Breast epithelium (tissue), 4 donors: Measurements from ENCODE around the gene GPHN. TPM values are rescaled to one million over a fixed set of nuclear protein-coding genes. Genes with fewer than 3 reads are reported as not detected.

Experiments
- DNase-seq, 2 donors: peaks; one replicate each; pipeline ENCODE4 v3.0.0-alpha.2; 2019; ENCODE audit warnings: low spot score in 2 of 2
- H3K27ac ChIP-seq, 2 donors: fragments of 200-600 bp; sonication (generic) in 1 of 2; one replicate each; pipeline ENCODE4 v1.5.1; 2016 to 2019; ENCODE audit warnings: mild to moderate bottlenecking in 1 of 2
- H3K27me3 ChIP-seq, 2 donors: fragments of 200-600 bp; sonication (generic) in 1 of 2; one replicate each; pipeline versions ENCODE4 v1.5.1 to v1.6.0; 2017 to 2019; ENCODE audit warnings: control low read depth in 1 of 2, mild to moderate bottlenecking in 1 of 2
- H3K36me3 ChIP-seq: fragments of 200-600 bp; one replicate; pipeline ENCODE4 v1.5.1; 2019
- H3K4me1 ChIP-seq, 2 donors: fragments of 200-600 bp; sonication (generic); one replicate each; pipeline ENCODE4 v1.5.1; 2016 to 2019; ENCODE audit warnings: control low read depth in 1 of 2
- H3K4me3 ChIP-seq, 3 donors: fragments of 200-600 bp; sonication (generic); 1 replicate in 2 of 3; 2 replicates in 1 of 3; pipeline ENCODE4 v1.5.1; 2016 to 2019; ENCODE audit warnings: mild to moderate bottlenecking in 3 of 3, moderate library complexity in 2 of 3
- H3K9me3 ChIP-seq, 2 donors: fragments of 200-600 bp; sonication (generic) in 1 of 2; one replicate each; pipeline ENCODE4 v1.5.1; 2016 to 2019; ENCODE audit warnings: control low read depth in 1 of 2
- CTCF ChIP-seq, 3 donors: fragments of 450-650 bp; IDR thresholded peaks; one replicate each; pipeline ENCODE4 v1.5.1; 2016 to 2017; ENCODE audit warnings: antibody characterized with exemption in 3 of 3, mild to moderate bottlenecking in 3 of 3, moderate library complexity in 3 of 3
- POLR2A ChIP-seq: fragments of 450-650 bp; IDR thresholded peaks from one replicate; pipeline ENCODE4 v1.6.1; 2016; ENCODE audit warnings: antibody characterized with exemption, mild to moderate bottlenecking, moderate library complexity
- POLR2AphosphoS5 ChIP-seq, 3 donors: sonication (generic); formaldehyde crosslinking; IDR thresholded peaks; one replicate each; pipeline ENCODE4 v1.6.1; 2017; ENCODE audit warnings: antibody characterized with exemption in 3 of 3
- intact Hi-C: fragments of 100-400 bp; cut with DNase I; formaldehyde crosslinking; loops from one replicate; pipeline ENCODE4 v1.15.1; 2023; ENCODE audit warnings: low total_unique reads
- total RNA-seq, 3 donors: library from RNA; depleted of rRNA; stranded (reverse); fragments of >200 nt; gene quantifications; one replicate each; pipeline ENCODE4 v1.1.0, GENCODE V29; 2016

GPHN gene
- total RNA-seq, 3 donors from 2014 or later: 20.9 to 39.0 (median 24.9) TPM

GRCh38 chr14:66606826-66607225 lies 98.9 kb downstream of the GPHN start:
- TF ChIP-seq POLR2A (no peak), POLR2AphosphoS5 (IDR thresholded peaks at IDR 0.05) (no peak), CTCF (IDR thresholded peaks at IDR 0.05) (no peak)
- no peak overlapping the region for H3K4me3 ChIP-seq
- DNase-seq: no peak
- no peaks in the 10 kb centered on the region for H3K4me1 ChIP-seq
- no peaks in the 10 kb centered on the region for H3K27me3 ChIP-seq
- H3K36me3 ChIP-seq: no peaks in the 10 kb centered on the region
- no peak overlapping the region for H3K27ac ChIP-seq
- peaks cover 0 to 7% of the 10 kb centered on the region in 2 donors for H3K9me3 ChIP-seq
- intact Hi-C loops: no loop called here

GRCh38 chr14:66610154-66610563 lies 102.2 kb downstream of the GPHN start:
- H3K4me3 ChIP-seq: no peak overlapping the region
- no peaks in the 10 kb centered on the region for H3K36me3 ChIP-seq
- H3K9me3 ChIP-seq: peaks cover 0 to 7% of the 10 kb centered on the region in 2 donors
- TF ChIP-seq POLR2A (no peak), CTCF (IDR thresholded peaks at IDR 0.05) (no peak), POLR2AphosphoS5 (IDR thresholded peaks at IDR 0.05) (no peak)
- no peaks in the 10 kb centered on the region for H3K27me3 ChIP-seq
- DNase-seq: no peak
- no peak overlapping the region for H3K27ac ChIP-seq
- H3K4me1 ChIP-seq: no peaks in the 10 kb centered on the region
- intact Hi-C loops: no loop called here

DNA sequence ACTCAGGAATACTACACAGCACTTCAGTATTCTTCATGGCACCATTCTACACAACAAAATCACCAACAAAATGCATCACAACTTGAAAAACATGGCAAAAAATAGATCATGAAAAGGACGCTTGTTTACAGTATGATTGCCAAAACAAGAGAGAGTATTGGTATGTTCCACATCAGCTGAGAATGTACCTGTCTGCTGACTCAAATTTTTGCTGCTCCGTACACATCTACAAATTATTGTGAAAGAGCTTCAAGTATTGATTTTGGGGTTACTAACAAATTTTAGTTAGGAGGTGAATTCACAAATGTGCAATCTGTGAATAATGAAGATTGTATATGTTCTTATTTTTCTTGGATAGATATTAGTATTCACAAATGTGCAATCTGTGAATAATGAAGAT lies 105.4 kb downstream of the GPHN start:
- no peaks in the 10 kb centered on the region for H3K4me1 ChIP-seq
- no peaks in the 10 kb centered on the region for H3K36me3 ChIP-seq
- TF ChIP-seq POLR2AphosphoS5 (IDR thresholded peaks at IDR 0.05) (no peak), POLR2A (no peak), CTCF (IDR thresholded peaks at IDR 0.05) (no peak)
- no peak for DNase-seq
- H3K9me3 ChIP-seq: peaks cover 15% of the 10 kb centered on the region in 2 donors
- no peaks in the 10 kb centered on the region for H3K27me3 ChIP-seq
- intact Hi-C loops: no loop called here
- H3K4me3 ChIP-seq: no peak overlapping the region
- no peak overlapping the region for H3K27ac ChIP-seq

GRCh38 chr14:66619952-66620351 lies 112.0 kb downstream of the GPHN start:
- no peak for DNase-seq
- Histone ChIP-seq H3K36me3 (no peaks in the 10 kb centered on the region), H3K9me3 (peaks cover 15 to 16% of the 10 kb centered on the region in 2 donors), H3K27me3 (no peaks in the 10 kb centered on the region), H3K4me1 (no peaks in the 10 kb centered on the region), H3K4me3 (no peak overlapping the region), H3K27ac (no peak overlapping the region)
- TF ChIP-seq CTCF (IDR thresholded peaks at IDR 0.05): no peak
- TF ChIP-seq POLR2A: no peak
- TF ChIP-seq POLR2AphosphoS5 (IDR thresholded peaks at IDR 0.05): no peak
- intact Hi-C loops: no loop called here

DNA sequence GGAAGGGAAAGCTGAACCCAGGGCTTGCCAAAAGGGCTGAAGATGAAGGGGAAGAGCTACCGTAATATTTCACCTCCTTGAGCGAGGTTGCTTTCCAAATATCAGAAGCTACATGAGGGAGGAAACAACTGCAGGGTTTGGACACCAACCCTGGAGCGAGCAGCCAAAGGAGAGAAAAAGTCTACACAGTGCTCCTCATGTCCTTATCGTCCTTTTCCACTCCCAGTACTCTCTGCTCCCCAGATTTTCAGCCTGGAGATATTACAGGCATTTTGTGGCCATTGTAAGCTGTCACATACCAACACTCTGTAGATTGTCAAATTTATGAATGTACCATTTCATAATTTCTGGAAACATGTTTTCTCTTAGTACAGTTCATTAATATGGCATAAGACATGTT lies 115.9 kb downstream of the GPHN start:
- intact Hi-C loops: no loop called here
- H3K9me3 ChIP-seq: no peaks in the 10 kb centered on the region
- H3K27me3 ChIP-seq: no peaks in the 10 kb centered on the region
- H3K36me3 ChIP-seq: no peaks in the 10 kb centered on the region
- no peak overlapping the region for H3K27ac ChIP-seq
- no peak for DNase-seq
- no peak overlapping the region for H3K4me3 ChIP-seq
- no peaks in the 10 kb centered on the region for H3K4me1 ChIP-seq
- TF ChIP-seq POLR2A (no peak), POLR2AphosphoS5 (IDR thresholded peaks at IDR 0.05) (no peak), CTCF (IDR thresholded peaks at IDR 0.05) (no peak)
